Measurements from ENCODE around the gene ZNF768.

ZNF768 gene

DNA sequence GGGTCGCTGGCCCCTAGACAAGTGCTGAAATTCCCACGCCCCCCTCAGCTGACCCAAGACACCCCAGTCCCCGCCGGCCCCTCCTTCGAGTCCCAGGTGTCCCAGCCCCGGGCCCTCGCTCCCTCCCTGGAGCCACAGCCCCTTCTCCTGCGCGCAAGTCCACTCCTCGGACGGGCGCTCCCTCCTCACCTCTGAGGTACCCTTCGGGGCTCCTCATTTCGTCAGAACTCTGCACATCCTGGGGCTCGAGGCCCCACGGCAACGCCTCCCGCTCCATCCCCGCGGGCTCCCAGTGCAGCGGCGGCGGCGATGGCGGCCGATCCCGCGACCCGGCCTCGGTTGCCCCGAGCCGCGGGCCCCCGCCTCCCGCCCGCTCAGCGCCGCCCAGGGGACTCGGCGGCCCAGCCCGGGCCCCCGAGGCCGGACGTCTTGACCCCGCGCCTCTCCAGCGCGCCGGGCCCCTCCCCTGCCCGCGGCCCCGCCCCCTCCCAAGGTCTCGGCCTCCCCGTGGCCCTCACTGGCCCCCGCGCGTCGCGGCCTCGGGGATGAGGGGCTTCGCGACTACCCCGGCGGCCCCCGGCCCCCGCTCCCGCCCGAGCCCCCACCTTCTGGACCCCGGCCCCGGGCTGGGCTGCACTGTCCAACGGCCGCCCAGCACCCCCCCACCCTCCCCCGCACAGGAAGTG, at the start of gene ZNF768:
Gene ZNF768, minus strand, starts transcription at position 430 of the 686 bp plus-strand sequence. Its CDS starts 153 bp downstream, at position 277.
- DNase-seq = peak; percentile 37 to 40

DNA sequence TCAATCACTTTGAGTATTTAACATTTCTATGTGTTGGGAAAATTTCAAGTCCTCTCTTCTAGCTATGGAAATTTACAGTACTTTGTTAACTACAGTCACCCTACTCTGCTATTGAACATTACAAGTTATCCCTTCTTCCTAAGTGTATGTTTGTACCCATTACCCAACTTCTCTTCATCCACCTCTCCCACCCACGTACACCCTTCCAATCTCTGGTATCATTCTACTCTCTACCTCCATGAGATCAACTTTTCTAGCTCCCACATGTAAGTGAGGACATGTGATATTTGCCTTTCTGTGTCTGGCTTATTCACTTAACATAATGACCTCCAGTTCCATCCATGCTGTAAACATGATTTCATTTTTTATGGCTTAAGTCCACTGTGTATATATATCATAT, 48.3 kb upstream of the ZNF768 start:
- no peak for DNase-seq

- DNase-seq = peak; percentile 91 to 93
Observed at GRCh38 chr16:30571445-30572322, 45.3 kb upstream of the ZNF768 start, which contains the start of gene ZNF688. TSS of gene ZNF688 (minus strand) at chr16:30571714. CDS start at chr16:30571629, 85 bp downstream.

DNA sequence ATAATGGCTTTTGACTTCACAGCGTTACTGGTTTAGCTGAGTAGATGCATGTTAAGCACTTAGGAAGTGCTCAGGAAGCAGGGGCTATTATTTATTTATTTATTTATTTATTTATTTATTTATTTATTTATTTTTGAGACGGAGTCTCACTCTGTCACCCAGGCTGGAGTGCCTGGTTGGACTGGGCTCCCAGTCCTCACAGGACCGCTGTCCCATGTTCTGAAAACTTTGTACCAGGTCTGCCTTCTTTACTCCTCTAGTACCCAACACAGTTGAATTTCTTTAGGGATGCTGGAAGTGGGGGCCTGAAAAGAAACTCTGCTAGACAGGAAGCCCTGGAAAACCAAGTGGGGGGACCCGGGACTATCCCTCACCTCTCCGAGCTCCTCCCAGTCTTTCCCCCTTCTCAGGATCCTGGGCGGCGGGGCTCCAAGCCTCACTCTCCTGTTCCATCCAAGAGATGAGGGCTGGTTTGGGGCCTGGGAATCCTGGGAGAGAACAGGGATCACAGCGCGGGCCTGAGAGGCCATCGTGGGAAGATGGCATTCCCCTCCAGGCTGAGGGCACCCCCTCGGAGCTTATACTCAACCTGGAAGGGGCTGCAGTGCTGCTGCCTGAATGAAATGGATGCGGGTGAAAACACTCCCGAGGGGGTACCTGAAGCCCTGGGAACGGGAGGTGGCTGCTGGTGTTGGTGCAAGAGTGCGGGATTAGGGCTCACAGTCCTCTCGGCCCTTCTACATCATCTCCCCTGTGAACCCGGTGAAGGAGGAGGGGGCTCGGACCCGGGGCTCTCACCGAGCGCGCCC, 44.5 kb upstream of the ZNF768 start:
- peak in 1 of 2 experiments; percentile 33 for DNase-seq

DNA sequence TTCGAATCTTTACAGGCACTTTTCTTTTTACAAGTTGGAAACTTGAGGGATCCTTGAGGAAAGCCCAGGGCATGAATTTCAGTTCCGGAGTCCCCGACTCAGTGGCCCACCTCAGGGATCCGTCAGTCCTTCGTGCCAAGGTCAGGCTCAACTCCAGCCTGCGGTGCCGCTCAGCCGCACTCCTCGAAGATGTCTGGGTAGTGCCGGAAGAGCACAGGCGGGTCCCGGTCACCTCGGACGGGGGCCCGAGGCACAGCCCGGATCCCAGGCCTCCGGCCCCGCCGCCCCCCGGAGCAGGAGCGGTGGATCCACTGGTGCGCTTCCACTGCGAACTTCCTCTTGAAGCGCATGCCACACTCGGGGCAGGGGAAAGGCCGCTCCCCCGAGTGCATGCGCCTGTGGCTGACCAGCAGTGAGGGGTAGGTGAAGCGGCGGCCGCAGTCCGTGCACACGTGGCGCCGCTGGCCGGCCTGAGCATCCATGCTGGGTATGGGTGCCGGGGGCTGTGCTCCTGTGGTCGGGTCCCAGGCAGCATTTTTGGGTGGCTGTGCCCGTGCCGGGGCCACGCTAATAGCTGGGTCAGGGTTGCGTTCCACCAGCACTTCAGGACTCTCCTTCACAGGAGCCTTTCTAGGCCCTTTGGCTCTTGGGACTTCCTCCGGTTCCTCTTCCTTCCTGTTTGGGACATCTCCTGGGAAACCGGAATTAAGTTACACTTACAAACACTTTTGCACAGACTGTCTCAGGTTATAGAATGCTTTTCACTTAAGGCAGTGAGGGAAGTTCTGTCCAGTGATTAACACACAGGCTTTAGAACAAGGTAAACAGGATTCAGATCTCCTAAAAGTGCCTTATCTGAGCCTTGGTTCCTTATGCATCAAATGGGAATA, 43.6 kb upstream of the ZNF768 start:
- DNase-seq = no peak

- no peak for DNase-seq
Observed at GRCh38 chr16:30569281-30569680, 42.9 kb upstream of the ZNF768 start.

- DNase-seq = peak; percentile 38 to 42
Observed at GRCh38 chr16:30567991-30568638, 41.7 kb upstream of the ZNF768 start.

- peak; percentile 67 to 76 for DNase-seq
Observed at GRCh38 chr16:30567160-30567990, 41.0 kb upstream of the ZNF768 start.

DNA sequence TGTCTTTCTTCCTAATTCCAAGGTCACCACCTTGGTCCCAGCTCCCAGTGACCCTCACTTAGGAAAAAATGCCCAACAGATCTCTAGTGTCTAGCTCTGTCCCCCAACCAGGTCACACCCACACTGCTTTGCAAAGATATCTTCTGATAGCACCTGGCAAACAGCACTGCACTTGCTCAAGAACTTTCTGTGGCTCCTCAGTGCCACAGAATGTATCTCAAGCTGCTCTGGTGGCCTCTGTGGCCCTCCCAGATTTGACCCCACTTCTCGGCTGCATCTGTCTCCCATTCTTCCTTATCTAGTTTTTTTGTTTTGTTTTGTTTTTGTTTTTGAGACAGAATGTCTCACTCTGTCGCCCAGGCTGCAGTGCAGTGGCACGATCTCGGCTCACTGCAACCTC, 40.2 kb upstream of the ZNF768 start:
- DNase-seq = no peak

- no peak for DNase-seq
Observed at GRCh38 chr16:30565984-30566383, 39.6 kb upstream of the ZNF768 start.

DNA sequence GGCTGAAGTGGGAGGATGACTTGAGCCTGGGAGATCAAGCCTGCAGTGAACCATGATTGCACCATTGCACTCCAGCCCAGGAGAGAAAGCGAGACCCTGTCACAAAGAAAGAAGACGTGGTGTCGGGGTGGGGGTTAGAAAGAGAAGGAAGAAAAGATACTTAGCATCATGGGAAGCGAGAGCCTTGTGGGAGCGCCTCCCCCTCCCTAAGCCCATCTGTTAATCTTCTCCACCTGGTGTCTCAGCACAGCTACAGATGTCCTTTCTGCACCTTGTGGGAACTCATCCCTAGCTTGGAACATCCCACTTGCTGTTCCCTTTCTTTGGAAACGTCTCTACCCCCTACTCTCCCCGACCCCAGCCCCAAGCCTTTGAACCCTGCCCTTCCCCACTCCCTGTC, 39.2 kb upstream of the ZNF768 start:
- DNase-seq = no peak

DNA sequence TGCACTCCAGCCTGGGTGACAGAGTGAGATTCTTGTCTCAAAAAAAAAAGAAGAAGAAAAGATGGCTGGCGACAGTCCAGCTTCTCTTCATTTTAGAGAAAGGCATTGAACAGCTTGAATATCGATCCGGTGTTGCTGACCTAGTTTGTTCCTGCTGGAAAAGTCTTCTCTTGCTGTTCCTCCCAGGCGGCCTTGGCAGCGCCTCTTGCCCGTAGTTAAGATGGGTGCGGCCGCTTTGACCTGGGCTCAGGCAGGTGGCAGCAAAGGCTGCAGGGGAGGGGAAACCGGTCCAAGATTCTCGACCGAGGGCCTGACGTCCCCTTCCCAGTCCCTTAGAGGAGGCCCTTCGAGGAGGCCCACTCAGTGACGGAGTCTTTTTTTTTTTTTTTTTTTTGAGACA, 35.7 kb upstream of the ZNF768 start:
- DNase-seq = no peak

DNA sequence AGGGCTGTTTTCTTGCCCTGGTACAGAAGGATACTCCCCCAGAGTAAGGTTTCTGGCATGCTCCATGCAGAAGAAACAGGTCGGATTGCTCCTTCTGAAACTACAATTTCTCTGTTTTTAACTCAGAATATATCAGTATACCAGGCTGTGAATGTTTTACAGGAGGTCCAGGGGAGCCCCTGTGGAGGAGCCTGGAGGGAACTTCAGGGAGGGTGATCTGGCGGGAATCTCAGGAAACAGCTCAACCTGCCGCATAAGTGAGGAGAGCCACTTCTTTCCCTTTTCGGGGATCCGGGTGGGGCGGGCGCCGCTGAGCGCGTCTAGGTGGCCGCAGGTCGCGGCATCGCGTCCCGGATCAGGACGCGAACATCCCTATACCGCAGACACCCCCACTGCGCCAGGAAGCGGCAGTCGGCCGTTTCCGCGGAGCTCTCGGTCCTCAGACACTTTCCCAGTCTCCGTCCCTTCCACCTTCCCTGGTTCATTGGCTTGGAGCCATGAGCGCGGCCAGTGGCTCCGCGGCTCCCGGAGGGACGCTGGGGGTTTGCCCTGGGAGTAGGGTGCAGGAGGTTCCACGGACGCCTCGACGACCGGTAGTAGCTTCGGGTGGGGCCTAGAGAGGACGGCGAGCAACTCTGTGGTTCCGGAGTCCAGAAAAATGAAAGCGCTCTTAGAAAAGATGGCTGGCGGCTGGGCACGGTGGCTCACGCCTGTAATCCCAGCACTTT, 34.9 kb upstream of the ZNF768 start:
- peak in 1 of 2 experiments; percentile 38 for DNase-seq

GRCh38 chr16:30559690-30560089, 33.3 kb upstream of the ZNF768 start:
- no peak for DNase-seq

GRCh38 chr16:30558789-30559377, 32.5 kb upstream of the ZNF768 start:
- DNase-seq = no peak

- DNase-seq = peak; percentile 97 to 98
Observed at GRCh38 chr16:30557957-30558788, 31.8 kb upstream of the ZNF768 start, which contains the start of gene ZNF764. TSS of gene ZNF764 (minus strand) at chr16:30558374. CDS start at chr16:30558182, 192 bp downstream.

DNA sequence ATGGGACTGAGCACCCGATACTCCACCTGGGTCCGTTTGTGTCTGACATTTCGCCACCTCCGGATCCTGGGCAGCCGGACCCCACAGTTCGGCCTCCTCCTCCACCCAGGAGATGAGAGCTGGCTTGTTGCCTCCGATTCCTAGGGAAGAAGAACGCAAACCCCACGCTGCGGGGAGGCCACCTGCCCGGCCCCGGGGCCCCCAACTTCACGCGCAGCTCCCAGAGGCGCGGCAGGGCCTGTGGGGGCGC, 31.3 kb upstream of the ZNF768 start:
- no peak for DNase-seq

GRCh38 chr16:30556125-30556473, 29.7 kb upstream of the ZNF768 start:
- DNase-seq = no peak

All from activated CD4-positive, alpha-beta T cell treated with anti-CD3 and anti-CD28 coated beads, Interleukin-2, amount 50 U/mL, for 48 hours (primary cell).